HepG2 (cell line): Measurements from ENCODE around the gene TSHZ1. TPM values are rescaled to one million over a fixed set of nuclear protein-coding genes. Genes with fewer than 3 reads are reported as not detected.
A peak's percentile ranks its signal among the peaks of the same experiment; 100 is the strongest.

ENCODE experiments used
- AKAP8 ChIP-seq: sonication (generic); formaldehyde crosslinking; IDR thresholded peaks from 2 replicates; pipeline ENCODE4 v1.5.1; 2020; ENCODE audit warnings: mild to moderate bottlenecking, missing genetic modification reagents
- FOXA3 ChIP-seq: IDR thresholded peaks from 2 replicates; pipeline ENCODE4 v1.6.1; 2016; ENCODE audit warnings: missing genetic modification reagents, missing compliant biosample characterization
- FOXK2 ChIP-seq: fragments of 450-650 bp; IDR thresholded peaks from 2 replicates; pipeline ENCODE4 v1.6.1; 2016
- MIER3 ChIP-seq: IDR thresholded peaks from 2 replicates; pipeline ENCODE4 v1.6.1; 2016; ENCODE audit warnings: missing compliant biosample characterization, borderline replicate concordance
- TFDP1 ChIP-seq: IDR thresholded peaks from 2 replicates; pipeline ENCODE4 v1.6.1; 2016; ENCODE audit warnings: missing compliant biosample characterization, missing genetic modification reagents, borderline replicate concordance
- ZHX1 ChIP-seq: sonication (generic); formaldehyde crosslinking; IDR thresholded peaks from 2 replicates; pipeline ENCODE4 v1.8.1; 2022; ENCODE audit warnings: low read depth, mild to moderate bottlenecking, missing genetic modification reagents
- ZNF225 ChIP-seq: sonication (generic); formaldehyde crosslinking; IDR thresholded peaks from 2 replicates; pipeline ENCODE4 v1.4.0; 2020; ENCODE audit warnings: mild to moderate bottlenecking, missing genetic modification reagents
- ZNF512B ChIP-seq: sonication (generic); formaldehyde crosslinking; IDR thresholded peaks from 2 replicates; pipeline ENCODE4 v1.5.1; 2020; ENCODE audit warnings: missing genetic modification reagents, mild to moderate bottlenecking, borderline replicate concordance
- ZNF687 ChIP-seq: sonication (generic); formaldehyde crosslinking; IDR thresholded peaks from 2 replicates; pipeline ENCODE4 v1.5.1; 2020; ENCODE audit warnings: mild to moderate bottlenecking, missing genetic modification reagents, moderate library complexity
- polyA plus RNA-seq, 8 experiments: library from polyadenylated mRNA; depleted of rRNA in 3 of 8; stranded (reverse) in 7 of 8; unstranded in 1 of 8; fragments of >200 nt; fragmentation: Illumina TruSeq in 4 of 8; extraction: Trizol in 4 of 8; gene quantifications; 2 replicates each; pipeline versions ENCODE4 v1.2.1 to v1.2.3, GENCODE V29; 2011 to 2016; ENCODE audit warnings: low read depth in 4 of 8, missing spikeins in 1 of 8, mixed read lengths in 1 of 8; ENCODE audit not compliant: insufficient read depth in 1 of 8
- total RNA-seq, 5 experiments: library from RNA; depleted of rRNA; stranded (reverse); fragments of >200 nt; fragmentation: Illumina TruSeq; extraction: Trizol; gene quantifications; 2 replicates each; pipeline ENCODE4 v1.2.3, GENCODE V29; 2016; ENCODE audit warnings: low read depth in 1 of 5

Gene TSHZ1
- total and polyA plus RNA-seq, 2 of the 13 experiments (the other 11 are each of a cell fraction or from before 2014, with no cell fraction given): 2.5 to 2.7 TPM

- TF ChIP-seq FOXK2: no peak
- TF ChIP-seq ZNF687 (CRISPR knock-in tag): peak; percentile 78
- no peak for TF ChIP-seq FOXA3
- no peak for TF ChIP-seq ZNF512B
- no peak for TF ChIP-seq AKAP8
- no peak for TF ChIP-seq MIER3 (CRISPR knock-in tag)
- TF ChIP-seq ZNF225 (CRISPR knock-in tag): 0 out of 2 replicates have a peak, but pooled peaks have one; percentile 35
- peak; percentile 13; the same call in 1 of the 2 replicates for TF ChIP-seq TFDP1 (CRISPR knock-in tag)
- TF ChIP-seq ZHX1 (CRISPR knock-in tag): no peak
These were observed 2.3 kb upstream of the TSHZ1 start (continued) for GRCh38 chr18:75208155-75208835.
